ENCODE measurements around the gene RDH16.
"Not testable (repeated sequence)": the region's sequence is repeated elsewhere in the genome, so short reads cannot be mapped to it uniquely, and the experiment has no call there.

DNA sequence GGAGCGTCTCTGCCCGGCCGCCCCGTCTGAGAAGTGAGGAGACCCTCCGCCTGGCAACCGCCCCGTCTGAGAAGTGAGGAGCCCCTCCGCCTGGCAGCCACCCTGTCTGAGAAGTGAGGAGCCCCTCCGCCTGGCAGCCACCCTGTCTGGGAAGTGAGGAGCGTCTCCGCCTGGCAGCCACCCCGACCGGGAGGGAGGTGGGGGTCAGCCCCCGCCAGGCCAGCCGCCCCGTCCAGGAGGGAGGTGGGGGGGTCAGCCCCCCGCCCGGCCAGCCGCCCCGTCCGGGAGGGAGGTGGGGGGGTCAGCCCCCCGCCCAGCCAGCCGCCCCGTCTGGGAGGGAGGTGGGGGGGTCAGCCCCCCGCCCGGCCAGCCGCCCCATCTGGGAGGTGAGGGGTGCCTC lies 6.1 kb upstream of the RDH16 start:
- TF ChIP-seq POLR2AphosphoS5 (IDR thresholded peaks at IDR 0.05; ENCODE audit: low read depth, low read length); SPI1 (IDR thresholded peaks at IDR 0.05; ENCODE audit: low read depth, low read length); POLR2A (IDR thresholded peaks at IDR 0.05; ENCODE audit: low read depth, low read length); TAF1 (IDR thresholded peaks at IDR 0.05; ENCODE audit: low read depth, low read length); PAX5 (IDR thresholded peaks at IDR 0.05; ENCODE audit: insufficient read depth, low read length, severe bottlenecking): not testable (repeated sequence)

All from GM12891 (cell line).